Endothelial cell of umbilical vein (primary cell): ENCODE measurements around the gene RPLP2.

Experiments used
- CTCF ChIP-seq, 2 donors: IDR thresholded peaks; 1 replicate in 1 of 2; 2 replicates in 1 of 2; pipeline ENCODE4 v1.5.1; 2011; ENCODE audit warnings: low read length in 2 of 2, mild to moderate bottlenecking in 2 of 2, moderate library complexity in 2 of 2, control low read depth in 1 of 2, inconsistent platforms in 1 of 2, low read depth in 1 of 2; ENCODE audit not compliant: insufficient read depth in 1 of 2; ENCODE audit errors: extremely low read depth in 1 of 2
- EZH2 ChIP-seq: IDR thresholded peaks from 2 replicates; pipeline ENCODE4 v1.6.1; 2012; ENCODE audit warnings: borderline replicate concordance, low read depth, mild to moderate bottlenecking, moderate library complexity, low read length, inconsistent platforms; ENCODE audit not compliant: severe bottlenecking
- POLR2A ChIP-seq: IDR thresholded peaks from 2 replicates; pipeline ENCODE4 v1.6.1; 2012; ENCODE audit warnings: low read depth, mild to moderate bottlenecking, control low read depth, low read length

GRCh38 chr11:777288-778255 lies 32.2 kb upstream of the RPLP2 start, which contains the start of gene GATD1:
- TF ChIP-seq CTCF (IDR thresholded peaks at IDR 0.05; ENCODE audit: extremely low read depth in 1 of 2, insufficient read depth in 1 of 2, low read depth in 1 of 2, low read length in 2 of 2) (no peak), POLR2A (peak; percentile 97), EZH2 (no peak)
